IMR-90 (cell line): ENCODE measurements around the gene RGS14. TPM values are rescaled to one million over a fixed set of nuclear protein-coding genes. Genes with fewer than 3 reads are reported as not detected.

Source experiments
- ATAC-seq: fragments of 200-7000 bp; cut with Tn5 transposase; 2 replicates; pipeline ENCODE4 v1.9.1; 2020; ENCODE audit warnings: low read depth, mild to moderate bottlenecking, moderate library complexity
- BruUV-seq: library from RNA; stranded (reverse); fragments of 400-500 nt; replicated peaks from 2 replicates; lab custom pipeline; 2021; lab: Mats Ljungman, UMichigan
- CTCF ChIA-PET: fragments of 300-600 bp; formaldehyde crosslinking; extraction: SDS; loops from one replicate; lab custom pipeline; 2021; ENCODE audit warnings: antibody characterized with exemption; lab: Yijun Ruan, JAX
- POLR2A ChIA-PET: fragments of 300-600 bp; sonication (Branson Sonifier 250); formaldehyde crosslinking; loops from one replicate; lab custom pipeline; 2022; ENCODE audit warnings: antibody characterized with exemption; ENCODE audit not compliant: unreplicated experiment; lab: Charles Lee
- DNase-seq: peaks from one replicate; pipeline ENCODE4 v3.0.0; 2013
- H2AFZ ChIP-seq: replicated peaks from 2 replicates; pipeline ENCODE3; 2013; ENCODE audit warnings: low read length, mild to moderate bottlenecking; ENCODE audit not compliant: poor library complexity
- H2AK5ac ChIP-seq: 2 replicates; pipeline ENCODE4 v1.6.1; 2013; ENCODE audit warnings: low read depth, low read length, inconsistent platforms
- H2AK9ac ChIP-seq: replicated peaks from 2 replicates; pipeline ENCODE3; 2013; ENCODE audit warnings: mild to moderate bottlenecking, low read depth, low read length, moderate library complexity; ENCODE audit not compliant: poor library complexity
- H2BK120ac ChIP-seq: 2 replicates; pipeline ENCODE4 v1.6.1; 2013; ENCODE audit warnings: low read depth, low read length, inconsistent platforms
- H2BK15ac ChIP-seq: 3 replicates; pipeline ENCODE4 v1.6.1; 2013; ENCODE audit warnings: low read depth, low read length, inconsistent platforms
- H2BK20ac ChIP-seq: 2 replicates; pipeline ENCODE4 v1.6.1; 2013; ENCODE audit warnings: low read depth, mild to moderate bottlenecking, inconsistent platforms, low read length, moderate library complexity
- H2BK5ac ChIP-seq: 2 replicates; pipeline ENCODE4 v1.6.1; 2013; ENCODE audit warnings: mild to moderate bottlenecking, low read depth, low read length, inconsistent platforms; ENCODE audit not compliant: poor library complexity, severe bottlenecking
- H3K14ac ChIP-seq: replicated peaks from 2 replicates; pipeline ENCODE4 v1.6.1; 2013; ENCODE audit warnings: low read depth, low read length, inconsistent platforms
- H3K18ac ChIP-seq: 2 replicates; pipeline ENCODE4 v1.6.1; 2013; ENCODE audit warnings: low read depth, low read length, control low read depth
- H3K23ac ChIP-seq: 2 replicates; pipeline ENCODE4 v1.6.1; 2013; ENCODE audit warnings: low read depth, low read length, inconsistent platforms
- H3K27ac ChIP-seq: 2 replicates; pipeline ENCODE4 v1.5.1; 2013; ENCODE audit warnings: mild to moderate bottlenecking, control low read depth, low read length; ENCODE audit not compliant: insufficient read depth
- H3K27me3 ChIP-seq: 2 replicates; pipeline ENCODE4 v1.6.1; 2013; ENCODE audit warnings: low read length; ENCODE audit not compliant: control insufficient read depth, insufficient read depth
- H3K36me3 ChIP-seq: 2 replicates; pipeline ENCODE4 v1.6.1; 2013; ENCODE audit warnings: low read length, mixed read lengths; ENCODE audit not compliant: control insufficient read depth, insufficient read depth
- H3K4ac ChIP-seq: 2 replicates; pipeline ENCODE4 v1.6.1; 2013; ENCODE audit warnings: low read depth, low read length, inconsistent platforms
- H3K4me1 ChIP-seq: 2 replicates; pipeline ENCODE4 v1.6.1; 2013; ENCODE audit warnings: low read length, mixed read lengths; ENCODE audit not compliant: control insufficient read depth, insufficient read depth
- H3K4me2 ChIP-seq: 2 replicates; pipeline ENCODE4 v1.6.1; 2013; ENCODE audit warnings: low read depth, mild to moderate bottlenecking, control low read depth, low read length, moderate library complexity
- H3K4me3 ChIP-seq: 2 replicates; pipeline ENCODE4 v1.5.1; 2013; ENCODE audit warnings: low read depth, mild to moderate bottlenecking, control low read depth, low read length, moderate library complexity; ENCODE audit not compliant: insufficient read depth
- H3K56ac ChIP-seq: 2 replicates; pipeline ENCODE4 v1.6.1; 2013; ENCODE audit warnings: low read length, inconsistent platforms; ENCODE audit not compliant: insufficient read depth; ENCODE audit errors: extremely low read depth
- H3K79me1 ChIP-seq, 2 experiments: 2 replicates each; pipeline ENCODE4 v1.6.1; 2013; ENCODE audit warnings: low read length in 2 of 2, inconsistent platforms in 1 of 2, low read depth in 1 of 2
- H3K9ac ChIP-seq: 2 replicates; pipeline ENCODE4 v1.6.1; 2013; ENCODE audit warnings: low read depth, low read length, control low read depth
- H3K9me1 ChIP-seq: 2 replicates; pipeline ENCODE4 v1.6.1; 2013; ENCODE audit warnings: low read length, inconsistent platforms; ENCODE audit not compliant: insufficient read depth
- H3K9me3 ChIP-seq: 2 replicates; pipeline ENCODE4 v1.6.1; 2013; ENCODE audit warnings: low read length; ENCODE audit not compliant: control insufficient read depth, insufficient read depth
- H4K20me1 ChIP-seq: 2 replicates; pipeline ENCODE4 v1.6.1; 2013; ENCODE audit warnings: low read length, inconsistent platforms; ENCODE audit not compliant: insufficient read depth
- H4K5ac ChIP-seq: 2 replicates; pipeline ENCODE4 v1.6.1; 2013; ENCODE audit warnings: mild to moderate bottlenecking, low read depth, low read length, control low read depth
- H4K8ac ChIP-seq, 2 experiments: 2 replicates each; pipeline ENCODE4 v1.6.1; 2013; ENCODE audit warnings: low read depth in 2 of 2, low read length in 2 of 2, control low read depth in 1 of 2, inconsistent platforms in 1 of 2
- H4K91ac ChIP-seq: 2 replicates; pipeline ENCODE4 v1.6.1; 2013; ENCODE audit warnings: low read depth, low read length, inconsistent platforms; ENCODE audit not compliant: insufficient read depth
- BHLHE40 ChIP-seq: fragments of 150-350 bp; IDR thresholded peaks from 2 replicates; pipeline ENCODE4 v1.6.1; 2016; ENCODE audit warnings: mild to moderate bottlenecking, low read depth, low read length
- CHD1 ChIP-seq: IDR thresholded peaks from 2 replicates; pipeline ENCODE4 v1.6.1; 2012; ENCODE audit warnings: low read depth, low read length, improper control_type of control experiment
- FOS ChIP-seq: fragments of 150-350 bp; IDR thresholded peaks from 2 replicates; pipeline ENCODE4 v1.6.1; 2016; ENCODE audit warnings: low read depth, low read length
- MAFK ChIP-seq: IDR thresholded peaks from 2 replicates; pipeline ENCODE4 v1.6.1; 2012; ENCODE audit warnings: low read depth, low read length, improper control_type of control experiment
- MAZ ChIP-seq: IDR thresholded peaks from 2 replicates; pipeline ENCODE4 v1.6.1; 2012; ENCODE audit warnings: low read depth, mild to moderate bottlenecking, low read length, improper control_type of control experiment, moderate library complexity, borderline replicate concordance
- MXI1 ChIP-seq: IDR thresholded peaks from 2 replicates; pipeline ENCODE4 v1.6.1; 2012; ENCODE audit warnings: low read depth, mild to moderate bottlenecking, low read length, moderate library complexity, borderline replicate concordance
- NFE2L2 ChIP-seq: fragments of 150-350 bp; IDR thresholded peaks from 2 replicates; pipeline ENCODE4 v1.6.1; 2016; ENCODE audit warnings: low read depth, mild to moderate bottlenecking, low read length
- POLR2A ChIP-seq: IDR thresholded peaks from 2 replicates; pipeline ENCODE4 v1.6.1; 2012; ENCODE audit warnings: mild to moderate bottlenecking, low read depth, low read length
- RAD21 ChIP-seq: IDR thresholded peaks from 2 replicates; pipeline ENCODE4 v1.6.1; 2012; ENCODE audit warnings: low read length, improper control_type of control experiment
- RCOR1 ChIP-seq: IDR thresholded peaks from 2 replicates; pipeline ENCODE4 v1.6.1; 2012; ENCODE audit warnings: mild to moderate bottlenecking, low read length, improper control_type of control experiment; ENCODE audit not compliant: insufficient replicate concordance
- RFX5 ChIP-seq: IDR thresholded peaks from 2 replicates; pipeline ENCODE4 v1.8.0; 2012; ENCODE audit warnings: low read depth, mild to moderate bottlenecking, low read length, moderate library complexity
- SMC3 ChIP-seq: fragments of 150-350 bp; IDR thresholded peaks from 2 replicates; pipeline ENCODE4 v1.6.1; 2016; ENCODE audit warnings: low read depth, mild to moderate bottlenecking, antibody characterized with exemption, low read length, moderate library complexity
- WGBS, 2 experiments: methylation state at CpG; one replicate each; pipeline versions ENCODE4 v1.1.5 to v1.1.7; 2013; ENCODE audit warnings: missing lambda C conversion rate in 2 of 2; ENCODE audit not compliant: insufficient read length in 1 of 2; ENCODE audit errors: extremely low coverage in 2 of 2; 5-methylcytosine and 5-hydroxymethylcytosine counted together
- dilution Hi-C: fragments of 300-500 bp; cut with HindIII; formaldehyde crosslinking; loops from one replicate; pipeline ENCODE4 v1.14.3; 2018; ENCODE audit warnings: low sequenced_read_pairs; ENCODE audit not compliant: unreplicated experiment
- in situ Hi-C: fragments of 300-500 bp; cut with MboI; formaldehyde crosslinking; loops from 3 replicates; pipeline ENCODE4 v1.14.3; 2019; ENCODE audit warnings: low sequenced_read_pairs, inconsistent platforms, mixed read lengths
- intact Hi-C: fragments of 100-400 bp; cut with micrococcal nuclease; formaldehyde crosslinking; loops from 2 replicates; pipeline ENCODE4 v1.10.0; 2022
- polyA plus RNA-seq, 3 experiments: library from polyadenylated mRNA; depleted of rRNA; stranded (reverse); fragments of >200 nt; gene quantifications; 2 replicates each; pipeline ENCODE4 v1.2.3, GENCODE V29; 2012; ENCODE audit warnings: low replicate concordance in 1 of 3
- total RNA-seq: library from RNA; depleted of rRNA; stranded (reverse); fragments of >200 nt; gene quantifications from 2 replicates; pipeline ENCODE4 v1.2.3, GENCODE V29; 2012
- TF ChIP-seq, protein P1 (sequence below): fragments of 150-350 bp; IDR thresholded peaks from 2 replicates; pipeline ENCODE4 v1.6.1; 2017; ENCODE audit warnings: mild to moderate bottlenecking, antibody characterized with exemption, low read length, low read depth
- TF ChIP-seq, protein P2 (sequence below): fragments of 150-350 bp; IDR thresholded peaks from 2 replicates; pipeline ENCODE4 v1.6.1; 2016; ENCODE audit warnings: low read depth, mild to moderate bottlenecking, low read length, moderate library complexity, borderline replicate concordance
- TF ChIP-seq, protein P3 (sequence below): conservative IDR thresholded peaks from 2 replicates; pipeline ENCODE4 v1.5.1; 2012; ENCODE audit warnings: mild to moderate bottlenecking, low read depth, low read length, improper control_type of control experiment

The RGS14 gene
- total and polyA plus RNA-seq, 2 of the 4 experiments (the other 2 are of a cell fraction): 1.1 to 6.5 TPM

DNA sequence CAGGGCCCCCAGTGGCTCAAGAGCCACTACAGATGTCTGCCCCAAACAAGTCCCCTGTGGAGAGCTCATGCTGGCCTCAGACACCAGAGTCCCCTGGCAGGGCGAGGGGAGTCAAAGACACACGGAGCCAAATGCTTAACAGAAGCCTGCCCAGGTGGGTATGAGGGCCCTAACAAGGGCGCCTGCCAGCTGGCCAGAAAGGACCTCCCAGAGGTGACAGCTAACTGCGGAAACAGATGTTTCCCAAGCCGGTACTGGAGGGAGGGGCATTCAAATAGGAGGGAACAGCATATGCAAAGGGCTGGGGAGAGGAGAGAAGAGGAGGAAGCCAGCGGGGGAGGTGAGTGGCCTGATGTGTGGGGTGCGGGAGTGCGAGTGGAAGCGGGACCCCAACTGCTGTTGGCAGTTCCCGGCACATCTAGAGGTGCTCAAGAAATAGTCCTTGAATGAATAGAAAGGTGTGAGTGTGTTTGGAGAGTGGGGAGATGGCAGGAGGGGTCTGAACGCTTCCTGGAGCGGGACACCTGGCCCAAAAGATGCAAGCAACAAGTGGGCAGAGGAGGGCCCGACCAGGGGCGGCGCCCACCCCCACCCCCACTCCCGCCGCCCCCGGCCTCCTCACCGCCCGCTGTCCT, 46.9 kb upstream of the RGS14 start:
- DNase-seq: peak; percentile 18
- 24% methylated on average over 9 of the region's 20 CpGs; no CpG with 5 or more reads in 1 of the 2 experiments for WGBS, 2 experiments
- Histone ChIP-seq H3K9me3 (no peaks in the 10 kb centered on the region), H4K20me1 (peaks cover 32% of the 10 kb centered on the region), H4K8ac (no peak overlapping the region), H3K79me1 (peaks cover 9 to 57% of the 10 kb centered on the region in 2 experiments; a peak in 3 of 4 replicates), H3K36me3 (peaks cover 15% of the 10 kb centered on the region), H2BK120ac (no peak overlapping the region), H3K4me1 (peaks cover 7% of the 10 kb centered on the region; the same call in 1 of the 2 replicates), H3K4me3 (peak overlapping the region; percentile 29; the same call in 1 of the 2 replicates), H2BK5ac (no peak overlapping the region), H3K56ac (no peak overlapping the region), H2BK20ac (no peak overlapping the region), H3K14ac (no peak overlapping the region), H4K5ac (no peak overlapping the region), H3K9ac (peak overlapping the region; percentile 25; the same call in 1 of the 2 replicates), H3K27me3 (no peaks in the 10 kb centered on the region), H2BK15ac (no peak overlapping the region), H3K18ac (no peak overlapping the region), H3K4me2 (peak overlapping the region; percentile 48), H3K27ac (no peak overlapping the region; the same call in 1 of the 2 replicates), H2AK9ac (peak overlapping the region; percentile 73), H3K9me1 (0 out of 2 replicates have a peak, but pooled peaks cover 2% of the 10 kb centered on the region), H2AFZ (peak overlapping the region; percentile 58), H4K91ac (no peak overlapping the region), H3K4ac (no peak overlapping the region), H2AK5ac (no peak overlapping the region), H3K23ac (no peak overlapping the region)
- no TSS peak for BruUV-seq
- POLR2A ChIA-PET: no interaction called here
- ATAC-seq: no peak
- CTCF ChIA-PET: interaction anchor here (0.5 to 1.5 kb wide), 4 partner anchors 13 to 239 kb away, joined by 3 to 8 read pairs (median 4); no protein-coding TSS in a partner anchor
- in situ Hi-C loops (loop anchor here (5.0 kb wide), 1 partner anchor 136 kb away; the partner anchor contains the start of gene PRR7), dilution Hi-C loops (no loop called here), intact Hi-C loops (loop anchor here (2.0 kb wide), 2 partner anchors 146 to 190 kb away; no protein-coding TSS in a partner anchor)
- TF ChIP-seq MAFK (no peak), POLR2A (no peak), BHLHE40 (no peak), MAZ (no peak), SMC3 (no peak), RCOR1 (no peak), NFE2L2 (no peak), FOS (no peak), RFX5 (no peak), CHD1 (no peak), RAD21 (no peak), MXI1 (no peak)
- TF ChIP-seq, protein P1, sequence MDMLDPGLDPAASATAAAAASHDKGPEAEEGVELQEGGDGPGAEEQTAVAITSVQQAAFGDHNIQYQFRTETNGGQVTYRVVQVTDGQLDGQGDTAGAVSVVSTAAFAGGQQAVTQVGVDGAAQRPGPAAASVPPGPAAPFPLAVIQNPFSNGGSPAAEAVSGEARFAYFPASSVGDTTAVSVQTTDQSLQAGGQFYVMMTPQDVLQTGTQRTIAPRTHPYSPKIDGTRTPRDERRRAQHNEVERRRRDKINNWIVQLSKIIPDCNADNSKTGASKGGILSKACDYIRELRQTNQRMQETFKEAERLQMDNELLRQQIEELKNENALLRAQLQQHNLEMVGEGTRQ: no peak
- TF ChIP-seq, protein P2, sequence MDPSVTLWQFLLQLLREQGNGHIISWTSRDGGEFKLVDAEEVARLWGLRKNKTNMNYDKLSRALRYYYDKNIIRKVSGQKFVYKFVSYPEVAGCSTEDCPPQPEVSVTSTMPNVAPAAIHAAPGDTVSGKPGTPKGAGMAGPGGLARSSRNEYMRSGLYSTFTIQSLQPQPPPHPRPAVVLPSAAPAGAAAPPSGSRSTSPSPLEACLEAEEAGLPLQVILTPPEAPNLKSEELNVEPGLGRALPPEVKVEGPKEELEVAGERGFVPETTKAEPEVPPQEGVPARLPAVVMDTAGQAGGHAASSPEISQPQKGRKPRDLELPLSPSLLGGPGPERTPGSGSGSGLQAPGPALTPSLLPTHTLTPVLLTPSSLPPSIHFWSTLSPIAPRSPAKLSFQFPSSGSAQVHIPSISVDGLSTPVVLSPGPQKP: no peak
- TF ChIP-seq, protein P3, sequence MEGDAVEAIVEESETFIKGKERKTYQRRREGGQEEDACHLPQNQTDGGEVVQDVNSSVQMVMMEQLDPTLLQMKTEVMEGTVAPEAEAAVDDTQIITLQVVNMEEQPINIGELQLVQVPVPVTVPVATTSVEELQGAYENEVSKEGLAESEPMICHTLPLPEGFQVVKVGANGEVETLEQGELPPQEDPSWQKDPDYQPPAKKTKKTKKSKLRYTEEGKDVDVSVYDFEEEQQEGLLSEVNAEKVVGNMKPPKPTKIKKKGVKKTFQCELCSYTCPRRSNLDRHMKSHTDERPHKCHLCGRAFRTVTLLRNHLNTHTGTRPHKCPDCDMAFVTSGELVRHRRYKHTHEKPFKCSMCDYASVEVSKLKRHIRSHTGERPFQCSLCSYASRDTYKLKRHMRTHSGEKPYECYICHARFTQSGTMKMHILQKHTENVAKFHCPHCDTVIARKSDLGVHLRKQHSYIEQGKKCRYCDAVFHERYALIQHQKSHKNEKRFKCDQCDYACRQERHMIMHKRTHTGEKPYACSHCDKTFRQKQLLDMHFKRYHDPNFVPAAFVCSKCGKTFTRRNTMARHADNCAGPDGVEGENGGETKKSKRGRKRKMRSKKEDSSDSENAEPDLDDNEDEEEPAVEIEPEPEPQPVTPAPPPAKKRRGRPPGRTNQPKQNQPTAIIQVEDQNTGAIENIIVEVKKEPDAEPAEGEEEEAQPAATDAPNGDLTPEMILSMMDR: no peak
